ENCODE measurements around the gene JTB. TPM values are rescaled to one million over a fixed set of nuclear protein-coding genes. Genes with fewer than 3 reads are reported as not detected.

The JTB gene
- total RNA-seq, 1 donor from 2014 or later = 58.7 TPM

DNA sequence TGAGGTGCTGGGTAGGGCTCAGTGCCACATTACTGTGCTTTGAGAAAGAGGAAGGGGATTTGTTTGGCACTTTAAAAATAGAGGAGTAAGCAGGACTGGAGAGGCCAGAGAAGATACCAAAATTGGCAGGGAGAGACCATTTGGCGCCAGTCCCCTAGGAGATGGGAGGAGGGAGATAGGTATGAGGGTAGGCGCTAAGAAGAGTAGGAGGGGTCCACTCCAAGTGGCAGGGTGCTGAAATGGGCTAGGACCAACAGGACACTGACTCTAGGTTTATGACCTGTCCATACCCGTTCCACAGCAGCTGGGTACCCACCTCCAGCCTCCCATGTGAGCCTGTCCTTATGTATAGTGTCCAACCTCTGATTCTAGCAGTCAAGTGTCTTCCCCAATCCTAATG lies 18.0 kb downstream of the JTB start:
- TF ChIP-seq, protein P1, sequence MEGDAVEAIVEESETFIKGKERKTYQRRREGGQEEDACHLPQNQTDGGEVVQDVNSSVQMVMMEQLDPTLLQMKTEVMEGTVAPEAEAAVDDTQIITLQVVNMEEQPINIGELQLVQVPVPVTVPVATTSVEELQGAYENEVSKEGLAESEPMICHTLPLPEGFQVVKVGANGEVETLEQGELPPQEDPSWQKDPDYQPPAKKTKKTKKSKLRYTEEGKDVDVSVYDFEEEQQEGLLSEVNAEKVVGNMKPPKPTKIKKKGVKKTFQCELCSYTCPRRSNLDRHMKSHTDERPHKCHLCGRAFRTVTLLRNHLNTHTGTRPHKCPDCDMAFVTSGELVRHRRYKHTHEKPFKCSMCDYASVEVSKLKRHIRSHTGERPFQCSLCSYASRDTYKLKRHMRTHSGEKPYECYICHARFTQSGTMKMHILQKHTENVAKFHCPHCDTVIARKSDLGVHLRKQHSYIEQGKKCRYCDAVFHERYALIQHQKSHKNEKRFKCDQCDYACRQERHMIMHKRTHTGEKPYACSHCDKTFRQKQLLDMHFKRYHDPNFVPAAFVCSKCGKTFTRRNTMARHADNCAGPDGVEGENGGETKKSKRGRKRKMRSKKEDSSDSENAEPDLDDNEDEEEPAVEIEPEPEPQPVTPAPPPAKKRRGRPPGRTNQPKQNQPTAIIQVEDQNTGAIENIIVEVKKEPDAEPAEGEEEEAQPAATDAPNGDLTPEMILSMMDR (IDR thresholded peaks at IDR 0.05; ENCODE audit: unreplicated experiment) = no peak
- DNase-seq (ENCODE audit: low spot score) = no peak
- Mint-ChIP-seq H3K27ac (ENCODE audit: unreplicated experiment) (peak overlapping the region; percentile 80), H3K36me3 (ENCODE audit: low read depth, unreplicated experiment) (peaks cover 12% of the 10 kb centered on the region), H3K4me3 (ENCODE audit: unreplicated experiment) (peak overlapping the region; percentile 100), H3K9me3 (ENCODE audit: unreplicated experiment) (no peaks in the 10 kb centered on the region), H3K4me1 (ENCODE audit: unreplicated experiment) (peaks cover 60% of the 10 kb centered on the region), H3K27me3 (ENCODE audit: unreplicated experiment) (peaks cover 18% of the 10 kb centered on the region)

GRCh38 chr1:153958961-153959260 lies 18.6 kb downstream of the JTB start:
- no peak for DNase-seq (ENCODE audit: low spot score)
- peaks cover 62% of the 10 kb centered on the region for H3K4me1 Mint-ChIP-seq (ENCODE audit: unreplicated experiment)

DNA sequence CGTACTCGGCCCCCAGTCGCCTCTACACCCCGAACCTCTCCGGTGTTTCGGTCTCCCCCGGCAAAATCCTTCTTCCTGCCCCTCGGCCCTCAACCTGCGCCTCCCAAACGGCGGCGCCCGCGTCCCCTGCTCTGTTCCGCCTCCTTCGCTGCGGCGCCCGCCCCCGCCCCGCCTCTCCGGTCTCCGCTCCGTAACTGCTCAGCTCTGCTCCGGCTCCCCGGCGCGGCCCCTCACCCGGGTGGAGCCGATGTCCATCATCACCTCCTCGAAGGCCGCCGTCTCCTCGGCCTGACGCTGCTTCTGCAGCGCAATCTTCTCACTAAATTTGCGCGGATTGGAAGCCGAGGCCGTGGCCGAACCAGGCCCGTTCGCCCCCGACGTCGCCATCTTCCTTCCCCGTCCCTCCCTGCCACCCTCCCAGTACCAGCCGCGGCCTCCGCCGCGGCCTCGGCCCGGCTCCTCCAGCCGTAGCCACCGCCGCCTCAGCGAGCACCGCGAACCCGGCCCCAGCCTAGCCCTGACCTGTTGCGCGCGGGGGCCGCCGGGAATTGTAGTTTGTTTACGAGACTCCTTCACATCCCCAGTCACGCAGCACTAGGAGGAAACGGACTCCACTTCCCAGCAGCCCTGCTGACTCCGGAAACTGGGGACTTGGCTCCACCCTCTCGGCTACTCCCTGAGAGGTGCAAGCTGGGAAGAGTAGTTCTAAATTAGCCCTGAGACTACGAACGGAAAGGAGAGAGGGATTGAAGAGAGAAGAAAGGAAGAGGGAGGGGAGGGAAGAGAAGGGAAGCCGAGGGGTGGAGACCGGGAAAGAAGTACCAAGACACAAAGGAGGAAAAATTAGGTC lies 19.1 kb downstream of the JTB start, which contains the start of gene CRTC2:
CRTC2 (minus strand) TSS at position 502 of the 850 bp plus-strand sequence; CDS start at position 387, 115 bp downstream.
- H3K4me1 Mint-ChIP-seq (ENCODE audit: unreplicated experiment) = peaks cover 58% of the 10 kb centered on the region
- TF ChIP-seq, protein P1 (IDR thresholded peaks at IDR 0.05; ENCODE audit: unreplicated experiment) = no peak
- peak within 1 kb of the TSS; percentile 97 for H3K27ac Mint-ChIP-seq (ENCODE audit: unreplicated experiment)
- no peaks in the 10 kb centered on the region for H3K9me3 Mint-ChIP-seq (ENCODE audit: unreplicated experiment)
- H3K4me3 Mint-ChIP-seq (ENCODE audit: unreplicated experiment) = peak within 1 kb of the TSS; percentile 100
- DNase-seq (ENCODE audit: low spot score) = peak; percentile 94
- H3K27me3 Mint-ChIP-seq (ENCODE audit: unreplicated experiment) = peaks cover 17% of the 10 kb centered on the region
- H3K36me3 Mint-ChIP-seq (ENCODE audit: low read depth, unreplicated experiment) = peaks cover 22% of the 10 kb centered on the region

More at GRCh38 chr1:153958961-153959260, 18.6 kb downstream of the JTB start:
- H3K4me3 Mint-ChIP-seq (ENCODE audit: unreplicated experiment) = peak overlapping the region; percentile 100
- H3K9me3 Mint-ChIP-seq (ENCODE audit: unreplicated experiment) = no peaks in the 10 kb centered on the region
- peaks cover 21% of the 10 kb centered on the region for H3K27me3 Mint-ChIP-seq (ENCODE audit: unreplicated experiment)
- peaks cover 17% of the 10 kb centered on the region for H3K36me3 Mint-ChIP-seq (ENCODE audit: low read depth, unreplicated experiment)
- TF ChIP-seq, protein P1 (IDR thresholded peaks at IDR 0.05; ENCODE audit: unreplicated experiment) = no peak
- peak overlapping the region; percentile 80 for H3K27ac Mint-ChIP-seq (ENCODE audit: unreplicated experiment)

DNA sequence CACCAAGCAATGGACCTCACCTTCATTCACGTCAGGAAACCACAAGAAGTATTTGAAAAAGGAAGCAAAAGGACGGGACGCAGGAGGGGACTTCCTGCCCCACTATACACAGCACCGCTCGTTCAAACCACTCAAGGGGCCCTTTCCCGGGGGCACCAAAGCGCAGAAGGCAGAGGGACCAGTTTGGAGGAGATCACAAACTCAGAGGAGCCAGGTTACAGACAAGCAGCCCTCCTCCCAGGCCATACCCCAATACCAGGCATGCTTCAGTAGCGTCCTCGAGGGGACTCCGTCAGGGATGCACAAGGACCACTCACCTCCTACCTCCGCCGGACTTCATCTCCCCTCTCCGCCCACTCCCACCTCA lies 19.7 kb downstream of the JTB start:
- Mint-ChIP-seq H3K9me3 (ENCODE audit: unreplicated experiment) (no peaks in the 10 kb centered on the region), H3K27me3 (ENCODE audit: unreplicated experiment) (peaks cover 17% of the 10 kb centered on the region), H3K27ac (ENCODE audit: unreplicated experiment) (peak overlapping the region; percentile 97), H3K4me3 (ENCODE audit: unreplicated experiment) (peak overlapping the region; percentile 100), H3K36me3 (ENCODE audit: low read depth, unreplicated experiment) (peaks cover 24% of the 10 kb centered on the region), H3K4me1 (ENCODE audit: unreplicated experiment) (peaks cover 58% of the 10 kb centered on the region)
- TF ChIP-seq, protein P1 (IDR thresholded peaks at IDR 0.05; ENCODE audit: unreplicated experiment) = no peak
- no peak for DNase-seq (ENCODE audit: low spot score)
